Measurements from ENCODE around the gene ANKRD55.
A peak's percentile ranks its signal among the peaks of the same experiment; 100 is the strongest.
"Not testable (repeated sequence)": the region's sequence is repeated elsewhere in the genome, so short reads cannot be mapped to it uniquely, and the experiment has no call there.

The ANKRD55 gene

GRCh38 chr5:56206126-56206910, 26.8 kb downstream of the ANKRD55 start:
- TF ChIP-seq CTCF (conservative IDR thresholded peaks at IDR 0.05; ENCODE audit: low read length) = no peak
- no peak overlapping the region for H3K4me3 ChIP-seq (ENCODE audit: low read length)
- DNase-seq (ENCODE audit: low read depth) = peak; percentile 67

GRCh38 chr5:56203936-56204335, 29.2 kb downstream of the ANKRD55 start:
- not testable (repeated sequence) for H3K4me3 ChIP-seq (ENCODE audit: low read length); DNase-seq (ENCODE audit: low read depth)

- no peak for TF ChIP-seq CTCF (conservative IDR thresholded peaks at IDR 0.05; ENCODE audit: low read length)
- DNase-seq (ENCODE audit: low read depth) = no peak
These were observed 30.6 kb downstream of the ANKRD55 start for GRCh38 chr5:56202483-56202882.

GRCh38 chr5:56201762-56202261, 31.3 kb downstream of the ANKRD55 start:
- H3K4me3 ChIP-seq (ENCODE audit: low read length); DNase-seq (ENCODE audit: low read depth): not testable (repeated sequence)

More at GRCh38 chr5:56202483-56202882, 30.6 kb downstream of the ANKRD55 start:
- no peak overlapping the region for H3K4me3 ChIP-seq (ENCODE audit: low read length)

- peak; percentile 87 for TF ChIP-seq CTCF (conservative IDR thresholded peaks at IDR 0.05; ENCODE audit: low read length)
- no peak overlapping the region for H3K4me3 ChIP-seq (ENCODE audit: low read length)
- peak; percentile 72 for DNase-seq (ENCODE audit: low read depth)
These were observed 32.0 kb downstream of the ANKRD55 start for GRCh38 chr5:56200971-56201666.

GRCh38 chr5:56195016-56195415, 38.1 kb downstream of the ANKRD55 start:
- no peak overlapping the region for H3K4me3 ChIP-seq (ENCODE audit: low read length)
- TF ChIP-seq CTCF (conservative IDR thresholded peaks at IDR 0.05; ENCODE audit: low read length) = no peak
- no peak for DNase-seq (ENCODE audit: low read depth)

GRCh38 chr5:56192246-56192645, 40.9 kb downstream of the ANKRD55 start:
- H3K4me3 ChIP-seq (ENCODE audit: low read length) = no peak overlapping the region
- no peak for TF ChIP-seq CTCF (conservative IDR thresholded peaks at IDR 0.05; ENCODE audit: low read length)
- DNase-seq (ENCODE audit: low read depth) = no peak

- TF ChIP-seq CTCF (conservative IDR thresholded peaks at IDR 0.05; ENCODE audit: low read length) = no peak
- DNase-seq (ENCODE audit: low read depth) = no peak
- no peak overlapping the region for H3K4me3 ChIP-seq (ENCODE audit: low read length)
These were observed 41.5 kb downstream of the ANKRD55 start for GRCh38 chr5:56191656-56192055.
